Activated CD4-positive, CD25-positive, alpha-beta regulatory T cell (primary cell): ENCODE data around the gene ARHGAP24.

Source experiments
- DNase-seq, 4 experiments: peaks; one replicate each; lab custom pipeline; 2025; lab: John Stamatoyannopoulos, UW

Gene ARHGAP24

DNA sequence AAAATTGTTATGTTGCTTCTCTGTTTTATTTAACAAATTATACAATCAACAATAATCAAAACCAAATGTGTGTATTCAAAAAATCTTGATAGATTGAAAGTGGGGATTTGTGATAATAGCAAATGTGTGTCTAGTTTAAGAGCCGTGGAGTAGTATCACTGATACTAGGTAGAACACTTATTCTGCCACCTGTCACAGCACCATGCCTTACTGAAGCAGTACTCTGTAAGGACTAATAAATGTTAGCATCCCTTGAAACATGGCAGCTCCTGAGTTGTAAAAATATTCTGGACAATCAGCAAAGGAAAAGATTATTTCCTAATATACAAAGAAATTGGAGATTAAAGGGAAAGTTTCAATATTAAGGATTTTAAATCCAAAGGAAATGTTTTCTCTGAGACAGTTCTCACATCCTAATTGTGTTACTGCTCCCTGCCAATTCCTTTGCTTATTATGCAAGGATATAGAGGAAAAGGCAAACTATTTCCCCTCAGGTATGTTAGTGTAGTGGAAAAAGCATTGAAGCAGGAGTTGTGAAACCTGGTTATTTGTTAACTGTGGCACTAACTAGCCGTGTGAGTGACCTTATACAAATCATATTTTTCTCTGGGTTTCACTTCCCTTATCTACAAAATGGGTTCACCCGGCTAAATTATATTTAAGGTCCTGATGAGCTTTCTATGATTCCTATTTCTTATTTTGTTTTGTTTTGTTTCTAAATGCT is 303.1 kb downstream of the ARHGAP24 start:
- no peak for DNase-seq

- no peak for DNase-seq
Observed at GRCh38 chr4:85778632-85779131, 303.7 kb downstream of the ARHGAP24 start.

- DNase-seq = no peak
Observed at GRCh38 chr4:85779165-85779564, 304.2 kb downstream of the ARHGAP24 start.

DNA sequence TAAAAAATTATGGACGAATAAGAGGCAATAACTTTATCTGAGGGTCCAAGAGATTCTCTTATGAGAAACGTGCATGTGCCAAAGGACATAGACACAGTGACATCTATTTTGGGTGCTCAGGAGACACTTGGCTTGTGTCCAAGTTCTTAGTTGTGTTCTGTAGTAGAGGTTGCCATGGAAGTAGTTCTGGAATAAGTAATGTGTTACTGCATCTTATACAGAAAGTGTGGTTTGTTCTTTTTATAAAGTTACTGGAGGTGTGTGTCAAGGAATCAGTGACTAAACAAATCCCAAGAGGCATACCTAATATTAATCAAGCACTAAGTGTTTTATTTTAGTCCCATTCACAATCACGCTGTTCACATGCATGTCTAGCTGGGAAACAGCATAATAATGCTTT is 305.7 kb downstream of the ARHGAP24 start:
- no peak for DNase-seq

DNA sequence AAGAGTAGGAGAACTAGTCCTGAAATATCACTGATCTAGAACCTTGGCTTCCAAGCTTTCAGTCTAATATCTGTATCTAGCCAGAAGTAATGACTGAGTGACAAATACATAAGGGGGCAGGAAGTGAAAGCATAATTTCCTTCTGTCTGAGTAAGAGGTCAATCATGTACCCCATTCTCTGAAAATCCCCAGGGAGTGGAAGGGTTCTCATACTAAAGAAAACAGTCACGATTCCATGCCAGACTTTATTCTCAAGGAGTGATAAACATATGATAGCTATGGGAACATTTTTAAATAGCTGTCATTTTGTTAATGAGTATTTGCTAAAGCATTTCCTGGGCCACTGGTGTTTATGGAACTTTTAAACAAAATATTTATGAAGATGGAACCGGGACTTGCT is 308.5 kb downstream of the ARHGAP24 start:
- DNase-seq = no peak

DNA sequence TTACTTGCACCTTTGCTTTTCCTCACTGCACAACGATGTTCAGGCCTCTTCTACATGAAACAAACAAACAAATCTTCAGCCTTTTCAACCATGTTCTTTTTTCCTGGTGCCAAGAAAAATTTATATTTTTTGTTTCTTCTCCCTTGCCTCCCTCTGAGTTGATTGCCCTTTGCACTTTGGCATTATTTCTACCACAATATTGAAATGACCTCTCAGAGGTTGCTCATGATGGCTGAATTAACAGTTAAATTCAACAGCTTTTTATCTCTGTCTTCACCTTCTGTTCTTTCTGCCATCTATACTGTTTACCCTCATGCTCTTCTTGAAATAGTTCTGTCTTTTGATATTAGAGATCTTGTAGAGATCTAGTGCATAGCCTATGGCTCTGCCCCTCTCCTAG is 308.9 kb downstream of the ARHGAP24 start:
- no peak for DNase-seq

- no peak for DNase-seq
Observed at GRCh38 chr4:85784348-85784747, 309.4 kb downstream of the ARHGAP24 start.

DNA sequence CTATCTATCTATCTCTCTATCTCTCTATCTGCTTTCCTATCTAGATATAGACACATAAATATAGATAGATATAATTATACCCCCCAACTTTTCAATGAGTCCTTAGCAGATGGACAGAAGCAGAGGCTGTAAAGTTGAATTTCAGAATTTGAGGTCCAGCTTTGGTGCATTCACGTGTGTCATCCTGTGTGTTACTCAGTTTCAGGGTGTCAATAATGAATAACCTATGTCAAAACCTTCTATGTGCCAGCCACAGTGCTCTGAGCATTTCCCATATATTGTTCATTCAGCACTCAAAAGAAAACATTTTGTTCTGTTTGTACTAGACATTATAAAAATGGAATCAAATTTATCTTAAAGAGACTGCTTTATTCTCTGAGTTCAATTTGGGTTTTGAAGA is 310.0 kb downstream of the ARHGAP24 start:
- DNase-seq = no peak

DNA sequence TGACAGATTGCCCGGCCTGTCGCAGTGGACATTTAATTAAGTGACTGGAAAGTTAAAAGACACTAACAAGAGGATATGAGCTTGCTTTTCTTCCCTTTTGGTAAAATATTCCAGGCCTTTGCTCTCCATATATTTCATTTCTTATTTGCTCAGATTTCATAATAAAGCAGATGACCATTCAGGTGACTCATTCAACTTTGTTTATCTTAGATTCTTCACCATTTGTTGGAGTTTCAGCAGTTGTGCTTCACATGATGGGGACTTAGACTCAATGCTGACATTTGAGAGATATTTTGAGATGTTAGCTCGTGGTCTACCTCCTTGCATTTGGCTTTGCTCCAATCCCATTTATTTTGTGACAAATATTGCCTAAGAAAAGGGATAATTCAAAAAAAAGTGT is 312.2 kb downstream of the ARHGAP24 start:
- no peak for DNase-seq

GRCh38 chr4:85788604-85789003 is 313.7 kb downstream of the ARHGAP24 start:
- no peak for DNase-seq

- DNase-seq = no peak
Observed at GRCh38 chr4:85789241-85789640, 314.3 kb downstream of the ARHGAP24 start.

DNA sequence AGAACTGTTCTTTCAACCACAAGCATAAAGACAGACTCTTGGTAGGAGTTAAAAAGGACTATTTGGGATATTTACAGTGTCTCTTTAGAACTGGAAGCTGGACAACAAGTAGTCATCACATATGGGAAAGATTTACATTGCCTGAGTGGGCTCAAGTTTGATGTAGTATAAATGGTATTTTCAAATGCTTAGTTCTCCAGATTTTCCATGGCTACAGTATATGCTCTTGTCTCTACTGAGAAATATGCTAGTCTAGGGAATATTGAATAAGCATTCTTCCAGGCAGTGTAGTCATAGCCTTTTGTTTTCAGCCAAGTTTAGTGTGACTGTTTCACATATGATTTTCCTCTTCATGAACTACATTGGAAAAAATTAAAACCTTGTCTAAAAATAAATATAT is 315.6 kb downstream of the ARHGAP24 start:
- no peak for DNase-seq

DNA sequence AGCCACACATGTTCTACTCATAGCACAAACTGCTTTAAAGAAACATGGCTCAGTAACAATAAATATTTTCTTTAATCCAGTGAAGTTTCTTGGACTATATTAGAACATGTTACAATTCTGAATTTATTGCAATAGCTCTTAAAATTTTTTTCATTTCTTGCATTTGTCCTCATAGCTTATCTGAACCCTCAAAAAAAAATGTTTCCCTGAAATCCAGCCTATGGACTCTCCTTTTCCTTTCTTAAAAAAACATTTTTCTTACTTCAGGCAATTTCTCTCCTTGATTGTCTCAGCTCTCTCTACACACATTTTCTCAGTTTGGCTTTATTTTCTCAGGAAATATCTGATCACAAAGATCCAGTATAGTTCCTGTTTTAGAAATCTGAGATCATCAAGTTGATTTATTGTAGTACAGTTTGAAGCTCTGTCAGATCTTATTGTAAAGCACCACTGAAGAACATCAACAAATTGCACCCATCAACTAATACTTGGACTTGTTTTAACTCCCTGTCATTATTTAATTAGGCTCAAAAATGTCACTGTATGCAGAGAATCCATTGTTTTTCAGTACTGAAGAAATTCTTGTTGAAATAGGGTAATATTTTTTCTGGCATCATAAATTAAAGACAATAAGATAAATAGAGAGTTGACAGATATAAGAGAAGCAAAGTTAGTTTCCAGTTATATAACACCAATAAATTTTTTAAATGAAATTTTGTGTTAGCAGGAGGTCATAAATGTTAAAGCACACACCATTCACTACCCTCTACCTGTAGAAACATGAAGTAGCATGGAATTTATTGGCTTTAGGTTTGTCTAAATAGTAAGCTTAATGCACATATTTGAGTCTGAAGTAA is 317.7 kb downstream of the ARHGAP24 start:
- no peak for DNase-seq

DNA sequence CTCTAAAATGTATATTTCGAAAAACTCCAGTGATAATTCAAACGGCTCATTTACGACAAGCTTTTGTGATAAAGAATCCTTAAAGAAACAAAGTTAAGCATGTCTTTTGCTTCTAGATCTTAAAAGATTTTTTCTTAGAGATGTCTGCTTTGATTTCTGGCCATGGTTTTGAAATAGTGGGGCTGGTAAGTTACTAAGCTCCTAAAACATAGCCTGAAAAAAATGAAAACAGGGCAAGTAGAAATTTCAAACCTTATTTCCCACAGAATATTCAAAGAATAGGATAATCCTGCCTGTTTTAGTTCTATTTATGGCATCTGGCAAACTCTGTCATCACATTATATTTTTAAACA is 318.3 kb downstream of the ARHGAP24 start:
- DNase-seq = no peak

DNA sequence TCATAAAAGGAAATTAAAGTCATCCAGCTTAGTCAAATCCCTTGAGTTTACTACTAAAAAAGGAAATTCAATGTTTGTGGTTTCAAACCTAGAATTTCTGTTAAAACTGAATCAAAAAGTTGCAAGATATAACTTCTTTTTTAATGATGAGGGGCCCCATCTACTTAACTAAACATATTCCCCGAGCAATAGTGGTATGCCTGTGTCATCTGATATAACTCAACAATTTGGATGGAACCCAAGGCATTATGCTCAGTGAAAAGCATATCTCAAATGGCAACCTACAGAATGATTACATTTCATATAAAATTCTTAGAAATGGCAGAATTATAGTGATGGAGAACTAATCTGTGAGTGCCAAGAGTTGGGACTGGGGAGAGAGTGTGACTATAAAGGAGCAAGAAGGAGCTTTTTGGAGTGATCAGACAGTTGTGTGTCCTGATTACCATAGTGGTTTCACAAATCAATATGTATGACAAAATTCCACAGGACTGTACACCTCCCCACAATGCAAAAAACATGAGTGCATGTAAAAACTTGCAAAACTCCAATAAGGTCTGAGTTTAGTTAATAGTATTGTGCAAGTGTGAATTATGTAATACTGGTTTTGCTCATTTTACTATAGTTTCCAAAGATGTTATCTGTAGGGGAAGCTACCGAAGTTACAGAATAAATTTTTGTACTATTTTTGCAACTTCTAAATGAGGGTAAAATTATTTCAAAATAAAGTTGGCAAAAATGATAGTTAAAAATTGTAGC is 323.2 kb downstream of the ARHGAP24 start:
- DNase-seq = no peak

- DNase-seq = no peak
Observed at GRCh38 chr4:85803856-85804255, 328.9 kb downstream of the ARHGAP24 start.

GRCh38 chr4:85805891-85806290 is 330.9 kb downstream of the ARHGAP24 start:
- no peak for DNase-seq

GRCh38 chr4:85806334-85806733 is 331.4 kb downstream of the ARHGAP24 start:
- DNase-seq = no peak

DNA sequence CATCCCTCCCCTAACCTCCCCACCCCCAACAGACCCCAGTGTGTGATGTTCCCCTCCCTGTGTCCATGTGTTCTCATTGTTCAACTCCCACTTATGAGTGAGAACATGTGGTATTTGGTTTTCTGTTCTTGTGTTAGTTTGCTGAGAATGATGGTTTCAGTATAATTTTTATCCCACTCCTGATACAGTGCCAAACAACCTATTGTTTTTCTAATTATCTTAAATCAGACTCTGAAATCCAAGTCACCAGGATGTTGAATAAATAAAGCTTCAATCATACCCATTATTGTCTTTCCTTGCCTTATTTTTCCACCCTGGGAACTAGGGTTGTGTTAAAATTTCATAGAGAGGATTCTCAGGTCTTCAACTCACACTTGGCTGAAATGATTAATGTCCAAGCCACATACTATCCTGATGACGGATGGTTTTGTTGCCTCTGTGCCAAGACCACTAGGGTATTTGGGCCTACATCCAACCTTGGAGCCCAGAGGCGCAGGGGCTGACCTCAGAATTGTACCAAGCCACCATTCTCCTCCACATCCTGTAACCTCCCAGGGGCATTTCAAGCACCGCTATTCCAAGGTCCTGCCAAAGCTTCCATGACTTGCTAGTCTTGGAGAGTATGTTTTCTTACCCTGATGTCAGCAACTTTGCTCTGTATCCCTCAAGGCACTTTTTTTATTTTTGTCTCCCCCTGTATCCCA is 332.4 kb downstream of the ARHGAP24 start:
- no peak for DNase-seq

GRCh38 chr4:85808104-85808503 is 333.2 kb downstream of the ARHGAP24 start:
- DNase-seq = no peak

DNA sequence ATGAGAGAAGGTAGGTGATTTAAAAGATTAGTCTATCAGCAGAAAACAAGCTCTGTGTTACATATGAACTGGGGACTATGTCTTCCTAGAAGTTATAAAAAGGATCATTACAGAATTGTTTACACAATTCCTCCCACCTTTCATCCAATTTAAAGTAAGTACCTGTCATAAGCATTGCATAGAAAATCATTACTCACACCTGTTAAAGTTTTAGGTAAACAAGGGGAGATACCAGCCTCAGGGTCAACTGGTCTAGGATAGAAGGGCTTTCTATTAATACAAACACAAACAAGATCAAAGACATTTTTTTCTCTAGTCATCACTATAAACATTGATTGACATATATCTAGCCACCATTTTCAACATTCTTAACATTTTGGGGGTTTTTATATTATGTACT is 333.9 kb downstream of the ARHGAP24 start:
- DNase-seq = no peak

DNA sequence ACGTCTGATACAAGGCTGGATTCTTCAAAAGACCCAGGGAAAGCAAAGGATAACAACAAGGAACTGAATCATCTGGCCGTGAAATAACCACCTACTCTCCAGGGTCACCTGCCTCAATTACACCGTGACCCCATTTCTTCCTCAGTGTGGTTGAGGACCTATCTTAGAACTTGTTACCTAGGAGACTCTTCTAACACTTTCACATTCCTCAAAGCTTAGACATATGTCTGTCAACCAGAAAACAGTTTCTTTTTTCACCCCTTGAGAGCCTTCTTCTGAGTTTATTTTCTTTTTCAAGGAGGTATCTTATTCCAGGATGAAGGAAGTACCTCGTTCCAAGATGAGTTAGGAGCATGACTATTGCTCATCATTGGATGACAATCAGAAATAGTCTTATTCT is 337.8 kb downstream of the ARHGAP24 start:
- DNase-seq = no peak
